Measurements from ENCODE around the gene TBRG4.

GRCh38 chr7:45117582-45117981 is 6.1 kb upstream of the TBRG4 start:
- TF ChIP-seq, protein P1, sequence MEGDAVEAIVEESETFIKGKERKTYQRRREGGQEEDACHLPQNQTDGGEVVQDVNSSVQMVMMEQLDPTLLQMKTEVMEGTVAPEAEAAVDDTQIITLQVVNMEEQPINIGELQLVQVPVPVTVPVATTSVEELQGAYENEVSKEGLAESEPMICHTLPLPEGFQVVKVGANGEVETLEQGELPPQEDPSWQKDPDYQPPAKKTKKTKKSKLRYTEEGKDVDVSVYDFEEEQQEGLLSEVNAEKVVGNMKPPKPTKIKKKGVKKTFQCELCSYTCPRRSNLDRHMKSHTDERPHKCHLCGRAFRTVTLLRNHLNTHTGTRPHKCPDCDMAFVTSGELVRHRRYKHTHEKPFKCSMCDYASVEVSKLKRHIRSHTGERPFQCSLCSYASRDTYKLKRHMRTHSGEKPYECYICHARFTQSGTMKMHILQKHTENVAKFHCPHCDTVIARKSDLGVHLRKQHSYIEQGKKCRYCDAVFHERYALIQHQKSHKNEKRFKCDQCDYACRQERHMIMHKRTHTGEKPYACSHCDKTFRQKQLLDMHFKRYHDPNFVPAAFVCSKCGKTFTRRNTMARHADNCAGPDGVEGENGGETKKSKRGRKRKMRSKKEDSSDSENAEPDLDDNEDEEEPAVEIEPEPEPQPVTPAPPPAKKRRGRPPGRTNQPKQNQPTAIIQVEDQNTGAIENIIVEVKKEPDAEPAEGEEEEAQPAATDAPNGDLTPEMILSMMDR (IDR thresholded peaks at IDR 0.05): no peak
- no peak for TF ChIP-seq POLR2AphosphoS5 (IDR thresholded peaks at IDR 0.05)
